SH-SY5Y (cell line): Measurements from ENCODE around the gene PSTK.

Source experiments
- GATA2 ChIP-seq: IDR thresholded peaks from 2 replicates; pipeline ENCODE4 v1.6.1; 2011; ENCODE audit warnings: mild to moderate bottlenecking, low read depth, low read length
- GATA3 ChIP-seq: IDR thresholded peaks from 2 replicates; pipeline ENCODE4 v1.6.1; 2011; ENCODE audit warnings: low read depth, mild to moderate bottlenecking, low read length, moderate library complexity

The PSTK gene

GRCh38 chr10:122974543-122975064, 5.6 kb upstream of the PSTK start:
- no peak for TF ChIP-seq GATA3

- TF ChIP-seq GATA2 (no peak), GATA3 (peak; percentile 68; the same call in 1 of the 2 replicates)
Observed at GRCh38 chr10:122981066-122981464, 864 bp downstream of the PSTK start.

GRCh38 chr10:122983898-122984297, 3.7 kb downstream of the PSTK start:
- TF ChIP-seq GATA2, result no peak
- no peak for TF ChIP-seq GATA3

GRCh38 chr10:122984708-122985107, 4.5 kb downstream of the PSTK start:
- no peak for TF ChIP-seq GATA3

GRCh38 chr10:122986335-122986734, 6.1 kb downstream of the PSTK start:
- TF ChIP-seq GATA2 (no peak), GATA3 (no peak)

- TF ChIP-seq GATA2 (no peak), GATA3 (no peak)
Observed at GRCh38 chr10:122988501-122988900, 8.3 kb downstream of the PSTK start.

GRCh38 chr10:122990278-122990677, 10.1 kb downstream of the PSTK start:
- TF ChIP-seq GATA2 (no peak), GATA3 (no peak)

- TF ChIP-seq GATA2, result no peak
- no peak for TF ChIP-seq GATA3
Observed at GRCh38 chr10:122992031-122992585, 11.9 kb downstream of the PSTK start.

GRCh38 chr10:122993797-122994336, 13.7 kb downstream of the PSTK start:
- TF ChIP-seq GATA2 (no peak), GATA3 (no peak)

- TF ChIP-seq GATA2 (no peak), GATA3 (no peak)
Observed at GRCh38 chr10:122995936-122996335, 15.7 kb downstream of the PSTK start.

GRCh38 chr10:122997864-122998263, 17.7 kb downstream of the PSTK start:
- no peak for TF ChIP-seq GATA2
- TF ChIP-seq GATA3, result no peak

GRCh38 chr10:122998360-122998917, 18.2 kb downstream of the PSTK start:
- TF ChIP-seq GATA3 (no peak), GATA2 (no peak)

GRCh38 chr10:122998934-122999333, 18.7 kb downstream of the PSTK start:
- TF ChIP-seq GATA3, result no peak
- TF ChIP-seq GATA2, result no peak

GRCh38 chr10:122999347-122999746, 19.1 kb downstream of the PSTK start:
- TF ChIP-seq GATA3, result no peak
- TF ChIP-seq GATA2, result no peak

GRCh38 chr10:123000155-123000554, 20.0 kb downstream of the PSTK start:
- TF ChIP-seq GATA2 (no peak), GATA3 (no peak)
